Fibroblast of lung (primary cell): Measurements from ENCODE around the gene GSG1L.

Experiments
- CTCF ChIP-seq, 2 donors: IDR thresholded peaks in 1 of 2; conservative IDR thresholded peaks in 1 of 2; 1 replicate in 1 of 2; 2 replicates in 1 of 2; pipeline ENCODE4 v1.5.1; 2011 to 2012; ENCODE audit warnings: low read length in 2 of 2, control low read depth in 1 of 2, inconsistent platforms in 1 of 2, low read depth in 1 of 2, mild to moderate bottlenecking in 1 of 2
- EZH2 ChIP-seq: IDR thresholded peaks from 2 replicates; pipeline ENCODE4 v1.5.1; 2012; ENCODE audit warnings: low read length, control low read depth, mild to moderate bottlenecking; ENCODE audit errors: missing control alignments

DNA sequence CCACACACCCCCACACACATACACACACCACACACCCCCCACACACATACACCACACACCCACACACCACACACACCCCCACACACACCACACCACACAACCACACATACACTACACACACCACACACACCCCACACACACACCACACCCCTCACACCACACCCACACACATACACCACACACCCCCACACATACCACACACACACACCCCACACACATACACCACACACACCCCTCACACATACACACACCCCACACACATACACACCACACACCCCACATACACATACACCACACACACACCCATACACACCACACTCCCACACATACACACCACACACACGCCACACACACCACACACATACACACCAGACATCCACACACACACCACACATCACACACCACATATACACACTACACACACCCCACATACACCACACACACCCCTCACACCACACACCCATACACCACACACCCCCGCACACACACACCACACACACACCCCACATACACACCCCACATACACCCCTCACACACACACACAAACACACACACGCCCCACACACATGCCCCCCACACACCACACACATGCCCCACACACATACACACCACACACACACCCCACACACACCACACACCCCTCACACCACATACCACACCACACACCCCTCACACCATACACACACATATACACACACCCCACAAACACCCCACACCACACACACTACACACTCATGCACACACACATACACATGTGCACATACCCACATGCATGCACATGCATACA, 25.9 kb upstream of the GSG1L start:
- TF ChIP-seq CTCF (conservative IDR thresholded peaks at IDR 0.05 in 1 of 2, IDR thresholded peaks at IDR 0.05 in 1 of 2; ENCODE audit: low read depth in 1 of 2, low read length in 2 of 2) = no peak
- TF ChIP-seq EZH2 = no peak
